ENCODE measurements around the gene EIF3I.

GRCh38 chr1:32257227-32257508, 35.0 kb downstream of the EIF3I start:
- TF ChIP-seq ZFP36 (IDR thresholded peaks at IDR 0.05; ENCODE audit: borderline replicate concordance, partially characterized antibody) = no peak
- no peak for TF ChIP-seq CTCF (IDR thresholded peaks at IDR 0.05)
- no peak for TF ChIP-seq REST (IDR thresholded peaks at IDR 0.05)
- TF ChIP-seq KDM1A (IDR thresholded peaks at IDR 0.05; ENCODE audit: low read depth) = no peak
- no peak for TF ChIP-seq SMC3 (IDR thresholded peaks at IDR 0.05)
- TF ChIP-seq CBX8 (IDR thresholded peaks at IDR 0.05) = no peak
- no peak for TF ChIP-seq USF2 (IDR thresholded peaks at IDR 0.05)
- no peak for TF ChIP-seq SREBF2 (IDR thresholded peaks at IDR 0.05)
- TF ChIP-seq RAD21 (conservative IDR thresholded peaks at IDR 0.05 in 1 of 2, IDR thresholded peaks at IDR 0.05 in 1 of 2) = no peak
- TF ChIP-seq HDAC2 (IDR thresholded peaks at IDR 0.05) = no peak

All from A549 (cell line).